HEK293 (cell line): ENCODE data around the gene NET1.

Source experiments
- CTCF ChIA-PET: fragments of 350-600 bp; formaldehyde crosslinking; extraction: SDS; loops from one replicate; lab custom pipeline; 2021; ENCODE audit warnings: antibody characterized with exemption; lab: Yijun Ruan, JAX
- POLR2A ChIA-PET: fragments of 300-600 bp; formaldehyde crosslinking; extraction: SDS; loops from one replicate; lab custom pipeline; 2020; ENCODE audit warnings: antibody characterized with exemption, inconsistent platforms; lab: Yijun Ruan, JAX
- H3K27ac ChIP-seq: fragments of 200-500 bp; sonication (Bioruptor generic); 2 replicates; pipeline ENCODE4 v1.5.1; 2014; ENCODE audit warnings: low read depth, low read length, control low read depth, inconsistent platforms; ENCODE audit errors: extremely low read depth
- H3K36me3 ChIP-seq, 2 experiments: fragments of 200-500 bp in 1 of 2; sonication (Bioruptor generic) in 1 of 2; 1 replicate in 1 of 2; 2 replicates in 1 of 2; pipeline ENCODE4 v1.5.1; 2014 to 2017; ENCODE audit warnings: inconsistent platforms in 2 of 2, low read length in 2 of 2; ENCODE audit not compliant: control insufficient read depth in 2 of 2, insufficient read depth in 1 of 2
- H3K4me1 ChIP-seq: fragments of 200-500 bp; sonication (Bioruptor generic); 2 replicates; pipeline ENCODE4 v1.5.1; 2014; ENCODE audit warnings: mild to moderate bottlenecking, low read length, inconsistent platforms; ENCODE audit not compliant: control insufficient read depth, insufficient read depth
- H3K4me3 ChIP-seq: 2 replicates; pipeline ENCODE4 v1.5.1; 2011; ENCODE audit warnings: low read depth, mild to moderate bottlenecking, control low read depth, low read length, moderate library complexity
- H3K9me3 ChIP-seq: fragments of 200-500 bp; sonication (Bioruptor generic); 2 replicates; pipeline ENCODE4 v1.5.1; 2014; ENCODE audit warnings: low read depth, low read length, inconsistent platforms; ENCODE audit not compliant: control insufficient read depth, insufficient read depth
- GFI1B ChIP-seq: fragments of 450-650 bp; formaldehyde crosslinking; IDR thresholded peaks from 2 replicates; pipeline ENCODE4 v1.5.1; 2016; ENCODE audit warnings: missing biosample characterization, missing genetic modification characterization
- KLF9 ChIP-seq: fragments of 450-650 bp; formaldehyde crosslinking; IDR thresholded peaks from 2 replicates; pipeline ENCODE4 v1.5.1; 2016; ENCODE audit warnings: missing biosample characterization, missing genetic modification characterization, low read depth
- MZF1 ChIP-seq: fragments of 450-650 bp; formaldehyde crosslinking; IDR thresholded peaks from 2 replicates; pipeline ENCODE4 v1.5.1; 2017; ENCODE audit warnings: missing biosample characterization, missing genetic modification characterization, borderline replicate concordance
- SP7 ChIP-seq: fragments of 450-650 bp; formaldehyde crosslinking; IDR thresholded peaks from 2 replicates; pipeline ENCODE4 v1.5.1; 2016; ENCODE audit warnings: missing biosample characterization, missing genetic modification characterization
- ZNF10 ChIP-seq: fragments of 450-650 bp; formaldehyde crosslinking; IDR thresholded peaks from 2 replicates; pipeline ENCODE4 v1.5.1; 2017; ENCODE audit warnings: missing biosample characterization, missing genetic modification characterization
- ZNF112 ChIP-seq: fragments of 450-650 bp; formaldehyde crosslinking; IDR thresholded peaks from 2 replicates; pipeline ENCODE4 v1.5.0; 2017; ENCODE audit warnings: missing biosample characterization, missing genetic modification characterization
- ZNF155 ChIP-seq: fragments of 450-650 bp; formaldehyde crosslinking; IDR thresholded peaks from 2 replicates; pipeline ENCODE4 v1.5.1; 2016; ENCODE audit warnings: missing biosample characterization, missing genetic modification characterization
- ZNF239 ChIP-seq: fragments of 450-650 bp; formaldehyde crosslinking; IDR thresholded peaks from 2 replicates; pipeline ENCODE4 v1.5.1; 2016; ENCODE audit warnings: missing biosample characterization, missing genetic modification characterization
- ZNF292 ChIP-seq: fragments of 450-650 bp; formaldehyde crosslinking; IDR thresholded peaks from 2 replicates; pipeline ENCODE4 v1.5.1; 2016; ENCODE audit warnings: low read depth, missing biosample characterization, missing genetic modification characterization, borderline replicate concordance
- ZNF473 ChIP-seq: fragments of 450-650 bp; formaldehyde crosslinking; IDR thresholded peaks from 2 replicates; pipeline ENCODE4 v1.5.1; 2017; ENCODE audit warnings: missing biosample characterization, missing genetic modification characterization
- ZNF530 ChIP-seq: fragments of 450-650 bp; formaldehyde crosslinking; IDR thresholded peaks from 2 replicates; pipeline ENCODE4 v1.5.1; 2016; ENCODE audit warnings: low read depth, missing biosample characterization, missing genetic modification characterization
- ZNF571 ChIP-seq: fragments of 450-650 bp; formaldehyde crosslinking; IDR thresholded peaks from 2 replicates; pipeline ENCODE4 v1.5.0; 2017; ENCODE audit warnings: missing biosample characterization, missing genetic modification characterization
- ZNF707 ChIP-seq: fragments of 450-650 bp; formaldehyde crosslinking; IDR thresholded peaks from 2 replicates; pipeline ENCODE4 v1.5.1; 2016; ENCODE audit warnings: missing biosample characterization, missing genetic modification characterization
- ZNF76 ChIP-seq: fragments of 450-650 bp; formaldehyde crosslinking; IDR thresholded peaks from 2 replicates; pipeline ENCODE4; 2016; ENCODE audit warnings: low read depth, missing biosample characterization, missing genetic modification characterization, borderline replicate concordance
- ZNF843 ChIP-seq: fragments of 450-650 bp; formaldehyde crosslinking; IDR thresholded peaks from 2 replicates; pipeline ENCODE4 v1.5.1; 2016; ENCODE audit warnings: missing biosample characterization, missing genetic modification characterization
- TF ChIP-seq, protein P1 (sequence below): fragments of 450-650 bp; formaldehyde crosslinking; IDR thresholded peaks from 2 replicates; pipeline ENCODE4 v1.5.1; 2016; ENCODE audit warnings: missing biosample characterization, missing genetic modification characterization
- TF ChIP-seq, protein P2 (sequence below): fragments of 450-650 bp; formaldehyde crosslinking; IDR thresholded peaks from 2 replicates; pipeline ENCODE4 v1.5.1; 2016; ENCODE audit warnings: missing biosample characterization, missing genetic modification characterization, borderline replicate concordance
- TF ChIP-seq, protein P3 (sequence below): fragments of 450-650 bp; formaldehyde crosslinking; IDR thresholded peaks from 2 replicates; pipeline ENCODE4 v1.5.1; 2017; ENCODE audit warnings: missing biosample characterization, missing genetic modification characterization

Gene NET1

DNA sequence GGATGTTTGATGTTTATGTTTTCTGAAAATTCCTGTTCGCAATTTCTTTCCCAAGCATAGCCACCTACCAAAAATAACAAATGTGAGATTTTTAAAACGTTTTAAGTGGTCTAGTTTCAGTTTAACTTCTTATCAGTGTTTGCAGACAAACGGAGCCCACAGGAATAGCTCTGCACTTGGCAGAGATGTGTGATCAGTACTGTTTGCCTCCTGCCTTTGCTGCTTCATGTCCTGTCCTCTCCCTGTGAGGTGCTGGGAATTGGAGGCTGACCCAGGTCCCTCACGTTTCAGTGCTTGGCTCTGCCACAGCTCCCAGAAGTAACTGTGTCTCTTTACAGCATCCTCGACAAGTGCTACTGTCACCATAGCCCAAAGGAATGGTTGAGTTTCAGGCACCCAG, 46.4 kb upstream of the NET1 start:
- Histone ChIP-seq H3K4me1 (no peaks in the 10 kb centered on the region), H3K36me3 (no peaks in the 10 kb centered on the region), H3K4me3 (no peak overlapping the region), H3K27ac (no peak overlapping the region), H3K9me3 (no peaks in the 10 kb centered on the region)
- ChIA-PET CTCF (no interaction called here), POLR2A (no interaction called here)
- TF ChIP-seq MZF1 (tag by site-specific recombination) = no peak
- no peak for TF ChIP-seq ZNF530 (tag by site-specific recombination)
- TF ChIP-seq ZNF571 (tag by site-specific recombination) = no peak
- TF ChIP-seq GFI1B = no peak
- TF ChIP-seq ZNF292 = no peak
- TF ChIP-seq, protein P1, sequence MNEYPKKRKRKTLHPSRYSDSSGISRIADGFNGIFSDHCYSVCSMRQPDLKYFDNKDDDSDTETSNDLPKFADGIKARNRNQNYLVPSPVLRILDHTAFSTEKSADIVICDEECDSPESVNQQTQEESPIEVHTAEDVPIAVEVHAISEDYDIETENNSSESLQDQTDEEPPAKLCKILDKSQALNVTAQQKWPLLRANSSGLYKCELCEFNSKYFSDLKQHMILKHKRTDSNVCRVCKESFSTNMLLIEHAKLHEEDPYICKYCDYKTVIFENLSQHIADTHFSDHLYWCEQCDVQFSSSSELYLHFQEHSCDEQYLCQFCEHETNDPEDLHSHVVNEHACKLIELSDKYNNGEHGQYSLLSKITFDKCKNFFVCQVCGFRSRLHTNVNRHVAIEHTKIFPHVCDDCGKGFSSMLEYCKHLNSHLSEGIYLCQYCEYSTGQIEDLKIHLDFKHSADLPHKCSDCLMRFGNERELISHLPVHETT = no peak
- no peak for TF ChIP-seq ZNF112 (tag by site-specific recombination)
- TF ChIP-seq ZNF473 (tag by site-specific recombination) = no peak

DNA sequence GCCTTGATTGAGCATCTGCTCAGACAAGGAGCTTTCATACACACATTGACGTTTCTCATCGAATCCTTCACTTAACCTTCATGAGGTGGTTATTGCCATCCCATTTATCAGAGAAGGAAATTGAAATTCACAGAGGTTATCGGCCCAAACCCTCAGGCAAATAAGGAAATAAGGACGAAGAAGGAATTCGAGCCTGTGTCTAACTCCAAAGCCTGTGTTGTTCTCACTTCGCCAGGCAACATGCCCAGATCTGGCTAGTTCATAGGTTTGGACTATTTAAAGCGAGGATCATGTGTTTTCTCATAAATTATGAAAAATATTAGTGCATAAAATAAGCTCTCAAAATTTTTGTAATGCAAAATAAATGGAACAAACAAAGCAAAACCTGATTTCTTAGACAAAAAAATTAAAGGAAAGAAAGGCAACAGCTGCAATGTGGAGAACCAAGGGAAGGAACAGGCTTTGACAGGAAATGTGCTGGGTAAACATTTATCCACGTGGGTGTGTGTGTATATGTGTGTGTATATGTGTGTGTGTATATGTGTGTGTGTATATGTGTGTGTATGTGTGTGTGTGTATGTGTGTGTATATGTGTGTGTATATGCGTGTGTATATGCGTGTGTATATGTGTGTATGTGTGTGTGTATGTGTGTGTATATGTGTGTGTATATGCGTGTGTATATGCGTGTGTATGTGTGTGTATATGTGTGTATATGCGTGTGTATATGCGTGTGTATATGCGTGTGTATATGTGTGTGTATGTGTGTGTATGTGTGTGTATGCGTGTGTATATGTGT, 42.8 kb upstream of the NET1 start:
- no peaks in the 10 kb centered on the region for H3K9me3 ChIP-seq
- CTCF ChIA-PET = interaction anchor here (1.4 kb wide), 2 partner anchors 14 to 519 kb away, joined by 3 read pairs; no protein-coding TSS in a partner anchor

DNA sequence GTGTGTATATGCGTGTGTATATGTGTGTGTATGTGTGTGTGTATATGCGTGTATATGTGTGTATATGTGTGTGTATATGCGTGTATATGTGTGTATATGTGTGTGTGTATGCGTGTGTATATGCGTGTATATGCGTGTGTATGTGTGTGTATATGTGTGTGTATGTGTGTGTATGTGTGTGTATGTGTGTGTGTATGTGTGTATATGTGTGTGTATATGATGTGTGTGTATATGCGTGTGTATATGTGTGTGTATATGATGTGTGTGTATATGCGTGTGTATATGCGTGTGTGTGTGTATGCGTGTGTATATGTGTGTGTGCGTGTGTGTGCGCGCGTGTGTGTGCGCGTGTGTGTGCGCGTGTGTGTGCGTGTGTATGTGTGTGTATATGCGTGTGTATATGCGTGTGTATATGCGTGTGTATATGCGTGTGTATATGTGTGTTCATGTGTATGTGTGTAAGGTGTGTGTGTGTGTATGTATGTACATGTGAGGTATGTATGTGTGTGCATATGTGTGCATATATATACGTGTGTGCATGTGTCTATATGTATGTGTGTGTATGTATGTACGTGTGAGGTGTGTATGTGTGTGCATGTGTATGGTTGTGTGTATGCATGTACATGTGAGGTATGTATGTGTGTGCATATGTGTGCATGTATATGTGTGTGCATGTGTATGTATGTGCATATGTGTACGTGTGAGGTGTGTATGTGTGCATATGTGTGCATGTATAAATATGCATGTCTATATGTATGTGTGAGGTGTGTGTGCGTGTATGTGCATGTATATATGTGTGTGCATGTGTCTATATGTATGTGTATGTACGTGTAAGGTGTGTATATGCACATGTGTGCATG, 41.6 kb upstream of the NET1 start:
- ChIA-PET POLR2A (no interaction called here), CTCF (no interaction called here)
- H3K36me3 ChIP-seq = no peaks in the 10 kb centered on the region
- H3K27ac ChIP-seq = no peak overlapping the region
- H3K4me3 ChIP-seq = no peak overlapping the region
- no peaks in the 10 kb centered on the region for H3K4me1 ChIP-seq
- no peaks in the 10 kb centered on the region for H3K9me3 ChIP-seq
- TF ChIP-seq ZNF843 = no peak
- no peak for TF ChIP-seq ZNF112 (tag by site-specific recombination)
- TF ChIP-seq SP7 (tag by site-specific recombination) = no peak
- no peak for TF ChIP-seq ZNF239 (tag by site-specific recombination)
- TF ChIP-seq ZNF155 (tag by site-specific recombination) = no peak
- TF ChIP-seq KLF9 (tag by site-specific recombination) = no peak
- TF ChIP-seq, protein P2, sequence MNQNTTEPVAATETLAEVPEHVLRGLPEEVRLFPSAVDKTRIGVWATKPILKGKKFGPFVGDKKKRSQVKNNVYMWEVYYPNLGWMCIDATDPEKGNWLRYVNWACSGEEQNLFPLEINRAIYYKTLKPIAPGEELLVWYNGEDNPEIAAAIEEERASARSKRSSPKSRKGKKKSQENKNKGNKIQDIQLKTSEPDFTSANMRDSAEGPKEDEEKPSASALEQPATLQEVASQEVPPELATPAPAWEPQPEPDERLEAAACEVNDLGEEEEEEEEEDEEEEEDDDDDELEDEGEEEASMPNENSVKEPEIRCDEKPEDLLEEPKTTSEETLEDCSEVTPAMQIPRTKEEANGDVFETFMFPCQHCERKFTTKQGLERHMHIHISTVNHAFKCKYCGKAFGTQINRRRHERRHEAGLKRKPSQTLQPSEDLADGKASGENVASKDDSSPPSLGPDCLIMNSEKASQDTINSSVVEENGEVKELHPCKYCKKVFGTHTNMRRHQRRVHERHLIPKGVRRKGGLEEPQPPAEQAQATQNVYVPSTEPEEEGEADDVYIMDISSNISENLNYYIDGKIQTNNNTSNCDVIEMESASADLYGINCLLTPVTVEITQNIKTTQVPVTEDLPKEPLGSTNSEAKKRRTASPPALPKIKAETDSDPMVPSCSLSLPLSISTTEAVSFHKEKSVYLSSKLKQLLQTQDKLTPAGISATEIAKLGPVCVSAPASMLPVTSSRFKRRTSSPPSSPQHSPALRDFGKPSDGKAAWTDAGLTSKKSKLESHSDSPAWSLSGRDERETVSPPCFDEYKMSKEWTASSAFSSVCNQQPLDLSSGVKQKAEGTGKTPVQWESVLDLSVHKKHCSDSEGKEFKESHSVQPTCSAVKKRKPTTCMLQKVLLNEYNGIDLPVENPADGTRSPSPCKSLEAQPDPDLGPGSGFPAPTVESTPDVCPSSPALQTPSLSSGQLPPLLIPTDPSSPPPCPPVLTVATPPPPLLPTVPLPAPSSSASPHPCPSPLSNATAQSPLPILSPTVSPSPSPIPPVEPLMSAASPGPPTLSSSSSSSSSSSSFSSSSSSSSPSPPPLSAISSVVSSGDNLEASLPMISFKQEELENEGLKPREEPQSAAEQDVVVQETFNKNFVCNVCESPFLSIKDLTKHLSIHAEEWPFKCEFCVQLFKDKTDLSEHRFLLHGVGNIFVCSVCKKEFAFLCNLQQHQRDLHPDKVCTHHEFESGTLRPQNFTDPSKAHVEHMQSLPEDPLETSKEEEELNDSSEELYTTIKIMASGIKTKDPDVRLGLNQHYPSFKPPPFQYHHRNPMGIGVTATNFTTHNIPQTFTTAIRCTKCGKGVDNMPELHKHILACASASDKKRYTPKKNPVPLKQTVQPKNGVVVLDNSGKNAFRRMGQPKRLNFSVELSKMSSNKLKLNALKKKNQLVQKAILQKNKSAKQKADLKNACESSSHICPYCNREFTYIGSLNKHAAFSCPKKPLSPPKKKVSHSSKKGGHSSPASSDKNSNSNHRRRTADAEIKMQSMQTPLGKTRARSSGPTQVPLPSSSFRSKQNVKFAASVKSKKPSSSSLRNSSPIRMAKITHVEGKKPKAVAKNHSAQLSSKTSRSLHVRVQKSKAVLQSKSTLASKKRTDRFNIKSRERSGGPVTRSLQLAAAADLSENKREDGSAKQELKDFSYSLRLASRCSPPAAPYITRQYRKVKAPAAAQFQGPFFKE (tag by site-specific recombination) = 0 out of 2 replicates have a peak, but pooled peaks have one; percentile 72
- TF ChIP-seq ZNF707 = 0 out of 2 replicates have a peak, but pooled peaks have one; percentile 40
- TF ChIP-seq, protein P3, sequence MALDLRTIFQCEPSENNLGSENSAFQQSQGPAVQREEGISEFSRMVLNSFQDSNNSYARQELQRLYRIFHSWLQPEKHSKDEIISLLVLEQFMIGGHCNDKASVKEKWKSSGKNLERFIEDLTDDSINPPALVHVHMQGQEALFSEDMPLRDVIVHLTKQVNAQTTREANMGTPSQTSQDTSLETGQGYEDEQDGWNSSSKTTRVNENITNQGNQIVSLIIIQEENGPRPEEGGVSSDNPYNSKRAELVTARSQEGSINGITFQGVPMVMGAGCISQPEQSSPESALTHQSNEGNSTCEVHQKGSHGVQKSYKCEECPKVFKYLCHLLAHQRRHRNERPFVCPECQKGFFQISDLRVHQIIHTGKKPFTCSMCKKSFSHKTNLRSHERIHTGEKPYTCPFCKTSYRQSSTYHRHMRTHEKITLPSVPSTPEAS (tag by site-specific recombination) = peak; percentile 98
- no peak for TF ChIP-seq ZNF10 (tag by site-specific recombination)

More for the DNA sequence above, 42.8 kb upstream of the NET1 start:
- no peak overlapping the region for H3K27ac ChIP-seq
- no peak overlapping the region for H3K4me3 ChIP-seq
- no peaks in the 10 kb centered on the region for H3K36me3 ChIP-seq
- no peaks in the 10 kb centered on the region for H3K4me1 ChIP-seq
- POLR2A ChIA-PET = no interaction called here
- TF ChIP-seq ZNF76 = no peak
- TF ChIP-seq, protein P3 (tag by site-specific recombination) = peak; percentile 97
